Activated naive CD4-positive, alpha-beta T cell treated with Interleukin-2 at 50 U/mL for 16 hours (primary cell): ENCODE measurements around the gene IGF1R.

Source experiments
- DNase-seq: peaks from one replicate; pipeline ENCODE4 v3.0.0-alpha.2; 2020

IGF1R gene

DNA sequence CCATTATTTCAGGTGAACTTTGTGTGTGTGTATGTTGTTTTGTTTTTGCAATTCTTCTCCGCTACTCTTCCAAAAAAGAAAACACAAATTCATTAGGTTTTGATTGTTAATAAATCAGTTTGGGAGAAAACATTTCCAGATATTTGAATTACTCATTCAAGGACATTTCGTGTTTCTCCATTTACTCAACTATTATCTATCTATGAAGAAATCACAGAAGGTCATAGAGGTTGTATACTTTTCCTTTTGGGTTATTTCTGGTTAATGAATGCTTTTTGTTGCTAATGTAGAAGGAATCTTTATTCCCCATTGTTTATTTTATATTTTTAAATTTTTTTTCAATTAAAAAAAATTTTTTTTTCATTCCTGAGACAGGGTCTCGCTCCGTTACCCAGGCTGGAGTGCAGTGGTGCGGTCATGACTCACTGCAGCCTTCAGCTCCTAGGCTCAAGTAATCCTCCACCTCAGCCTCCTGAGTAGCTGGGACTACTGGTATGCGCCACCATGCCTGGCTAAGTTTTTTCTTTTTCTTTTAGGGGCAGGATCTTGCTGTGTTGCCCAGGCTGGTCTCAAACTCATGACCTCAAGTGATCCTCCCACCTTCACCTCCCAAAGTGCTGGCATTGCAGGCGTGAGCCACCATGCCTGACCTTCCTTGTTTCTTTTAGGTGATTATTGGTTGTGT lies 28.4 kb downstream of the IGF1R start:
- no peak for DNase-seq

- no peak for DNase-seq
Measured at GRCh38 chr15:98677345-98678059, 29.2 kb downstream of the IGF1R start.

DNA sequence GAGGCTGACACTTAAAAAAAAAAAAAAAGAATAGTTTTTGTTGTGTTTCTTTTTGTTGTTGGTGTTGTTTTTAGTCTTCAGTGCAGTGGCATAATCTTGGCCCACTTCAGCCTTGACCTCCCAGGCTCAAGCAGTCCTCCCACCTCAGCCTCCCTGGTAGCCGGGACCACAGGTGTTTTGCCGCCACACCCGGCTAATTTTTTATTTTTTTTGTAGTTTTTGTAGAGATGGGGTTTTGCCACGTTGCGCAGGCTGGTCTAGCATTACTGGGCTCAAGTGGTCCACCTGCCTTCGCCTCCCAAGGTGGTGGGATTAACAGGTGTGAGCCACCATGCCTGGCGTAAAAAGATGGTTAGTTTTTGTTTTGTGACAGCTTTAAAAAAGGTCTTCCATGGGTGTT lies 30.1 kb downstream of the IGF1R start:
- no peak for DNase-seq

DNA sequence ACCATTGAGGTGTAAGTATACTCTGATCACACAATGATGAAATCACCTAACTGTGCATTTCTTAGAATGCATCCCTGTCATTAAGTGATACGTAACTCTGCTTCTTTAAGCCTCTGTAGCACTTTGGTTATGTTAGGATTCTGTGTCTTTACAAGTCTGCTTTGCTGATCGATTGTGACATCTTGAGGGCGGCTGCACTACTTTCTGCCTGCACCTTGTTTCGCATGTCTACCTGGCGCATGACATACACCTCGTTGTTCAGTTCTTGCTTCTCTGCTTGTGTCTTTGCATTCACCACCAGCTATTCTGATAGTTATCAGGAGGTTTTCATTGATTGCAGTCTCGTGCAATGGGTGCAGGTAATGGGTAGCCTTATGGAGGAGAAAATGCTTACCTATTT lies 32.7 kb downstream of the IGF1R start:
- DNase-seq: no peak

- no peak for DNase-seq
Measured at GRCh38 chr15:98682992-98683701, 34.8 kb downstream of the IGF1R start.

- DNase-seq: no peak
Measured at GRCh38 chr15:98683831-98684230, 35.5 kb downstream of the IGF1R start.

DNA sequence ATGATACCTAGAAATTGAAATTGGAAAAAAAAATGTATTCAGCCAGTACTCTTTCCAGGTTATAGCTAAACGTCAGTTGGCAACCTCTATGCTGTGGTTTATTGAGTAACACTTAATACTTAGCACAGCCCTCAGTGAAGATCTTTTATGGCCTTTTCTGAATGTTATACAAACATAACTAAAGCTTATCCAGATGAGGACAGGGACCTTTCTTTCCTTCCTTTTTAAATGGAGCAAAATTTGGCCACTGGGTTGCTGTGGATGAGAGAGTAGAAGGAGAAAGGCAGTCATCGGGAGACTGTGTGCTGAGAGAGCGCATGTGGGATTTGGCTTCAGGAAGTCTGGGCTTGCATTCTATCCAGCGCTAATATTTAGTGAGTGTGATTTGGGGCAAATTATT lies 36.1 kb downstream of the IGF1R start:
- DNase-seq: no peak

DNA sequence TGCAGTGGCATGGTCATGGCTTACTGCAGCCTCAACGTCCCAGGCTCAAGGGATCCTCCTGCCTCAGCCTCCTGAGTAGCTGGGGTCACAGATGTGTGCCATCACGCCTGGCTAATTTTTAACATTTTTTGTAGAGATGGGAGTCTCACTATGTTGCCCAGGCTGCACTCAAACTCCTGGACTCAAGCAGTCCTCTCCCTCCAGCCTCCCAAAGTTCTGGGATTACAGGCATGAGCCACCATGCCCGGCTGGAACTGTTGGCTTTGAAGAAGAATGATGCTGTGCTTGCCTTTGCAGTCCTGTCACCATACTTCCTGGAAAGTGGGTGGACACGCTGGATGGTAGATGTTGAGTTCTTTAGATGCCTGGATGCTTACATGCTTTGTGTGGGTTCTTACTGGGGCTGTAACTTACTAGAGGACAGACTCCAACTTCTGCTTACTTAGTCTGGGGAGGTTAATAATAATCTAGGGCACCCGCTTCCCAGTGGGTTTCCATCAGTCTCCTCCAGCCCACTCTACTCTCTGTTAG lies 36.7 kb downstream of the IGF1R start:
- no peak for DNase-seq

GRCh38 chr15:98686983-98687382 lies 38.6 kb downstream of the IGF1R start:
- DNase-seq: no peak

GRCh38 chr15:98689431-98689861 lies 41.1 kb downstream of the IGF1R start:
- DNase-seq: no peak

GRCh38 chr15:98690272-98690950 lies 42.1 kb downstream of the IGF1R start:
- no peak for DNase-seq

- DNase-seq: no peak
Measured at GRCh38 chr15:98692213-98692612, 43.9 kb downstream of the IGF1R start.

- no peak for DNase-seq
Measured at GRCh38 chr15:98694161-98694560, 45.8 kb downstream of the IGF1R start.

DNA sequence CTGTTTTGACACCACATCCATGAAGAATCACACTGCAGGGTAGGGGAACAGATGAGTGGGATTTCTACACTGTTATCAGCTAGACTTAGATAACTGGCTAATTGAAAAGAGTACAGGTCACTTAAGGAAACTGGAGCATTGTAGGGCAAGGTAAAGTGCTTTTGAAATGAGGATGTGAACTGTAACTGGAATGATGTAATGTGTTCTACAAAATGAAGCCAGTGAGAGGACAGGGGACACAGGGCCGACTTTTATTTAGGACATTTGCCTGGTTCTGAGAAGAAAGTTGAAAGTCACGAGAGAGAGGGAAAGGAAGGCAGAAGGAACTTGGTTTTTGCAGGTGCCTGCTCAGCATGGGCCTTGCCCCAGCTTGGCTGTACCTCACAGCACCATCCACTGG lies 50.5 kb downstream of the IGF1R start:
- no peak for DNase-seq

GRCh38 chr15:98699591-98700424 lies 51.5 kb downstream of the IGF1R start:
- DNase-seq: no peak

GRCh38 chr15:98700519-98700918 lies 52.2 kb downstream of the IGF1R start:
- no peak for DNase-seq

- DNase-seq: no peak
Measured at GRCh38 chr15:98703126-98703685, 54.9 kb downstream of the IGF1R start.

- DNase-seq: no peak
Measured at GRCh38 chr15:98705070-98705469, 56.7 kb downstream of the IGF1R start.

GRCh38 chr15:98706387-98706786 lies 58.0 kb downstream of the IGF1R start:
- no peak for DNase-seq

DNA sequence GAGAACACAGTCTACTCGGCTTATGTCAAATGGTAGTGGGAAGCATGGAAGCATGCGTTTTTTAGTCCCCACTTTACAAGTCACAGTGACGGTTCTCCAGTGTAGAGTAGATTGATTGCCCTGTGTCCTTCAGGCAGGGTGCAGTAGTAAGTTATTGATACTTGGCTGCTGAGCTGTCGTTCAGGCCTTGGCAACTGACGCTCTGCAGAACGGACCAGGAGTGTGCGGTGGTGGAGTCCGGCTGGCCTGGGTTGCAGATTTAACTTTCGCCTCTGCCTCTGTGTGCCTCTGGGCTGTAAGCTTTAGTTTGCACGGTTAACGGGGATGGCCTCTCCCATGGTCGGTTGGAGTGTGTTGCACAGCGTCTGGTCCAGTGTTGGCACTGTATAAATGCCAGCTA lies 58.6 kb downstream of the IGF1R start:
- DNase-seq: no peak

DNA sequence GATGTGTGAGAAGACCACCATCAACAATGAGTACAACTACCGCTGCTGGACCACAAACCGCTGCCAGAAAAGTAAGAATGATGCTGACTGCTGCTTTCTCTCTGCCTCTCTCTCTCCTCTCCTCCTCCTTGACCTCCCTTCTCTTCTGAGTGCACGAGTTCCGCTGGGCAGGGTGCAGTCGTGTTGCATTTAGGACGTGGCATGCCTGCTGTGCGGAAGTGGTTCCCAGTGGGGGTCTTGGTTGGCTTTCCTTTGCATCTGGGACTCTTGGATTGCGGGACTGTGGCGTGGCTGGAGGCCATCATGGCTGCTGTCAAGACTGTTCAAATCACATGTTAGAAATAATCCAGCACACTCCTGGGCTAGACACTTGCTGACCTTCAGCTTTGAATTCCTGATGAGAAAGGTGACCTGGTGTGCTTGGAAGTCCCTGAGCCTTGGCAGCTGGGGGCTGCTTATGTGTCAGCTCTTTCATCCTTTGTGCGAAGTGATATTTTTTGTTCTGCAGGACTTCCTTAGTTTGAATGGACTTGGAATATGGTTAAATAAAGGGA lies 59.8 kb downstream of the IGF1R start:
- DNase-seq: no peak

DNA sequence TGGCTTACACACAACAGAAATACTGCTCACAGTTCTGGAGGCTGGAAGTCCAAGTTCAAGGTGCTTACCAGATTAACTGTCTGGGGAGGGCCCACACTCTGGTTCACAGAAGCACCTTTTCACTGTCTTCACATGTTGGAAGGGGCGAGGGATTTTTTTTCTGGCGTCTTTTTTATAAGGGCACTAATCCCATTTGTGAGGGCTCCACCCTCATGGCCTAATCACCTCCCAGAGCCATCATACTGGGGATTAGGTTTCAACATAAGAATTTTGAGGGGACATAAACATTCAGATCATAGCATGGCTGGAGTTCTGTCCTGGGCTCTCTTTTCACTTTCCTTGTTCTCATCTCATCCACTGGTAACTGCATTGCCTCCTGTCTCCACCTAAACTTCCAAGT lies 63.5 kb downstream of the IGF1R start:
- DNase-seq: no peak
